Hepatocyte (in vitro differentiated cells): Measurements from ENCODE around the gene SPIRE1.

Experiments
- CTCF ChIP-seq: fragments of 200-600 bp; sonication (generic); IDR thresholded peaks from 2 replicates; pipeline ENCODE4 v1.5.1; 2016; ENCODE audit warnings: antibody characterized with exemption, mild to moderate bottlenecking; ENCODE audit not compliant: poor library complexity
- EZH2 ChIP-seq: fragments of 200-600 bp; sonication (generic); IDR thresholded peaks from 2 replicates; pipeline ENCODE4 v1.6.1; 2016; ENCODE audit warnings: antibody characterized with exemption, mild to moderate bottlenecking, borderline replicate concordance

GRCh38 chr18:12569791-12570190 is 88.1 kb downstream of the SPIRE1 start:
- TF ChIP-seq CTCF (no peak), EZH2 (no peak)
